ENCODE data around the gene MARK2.

GRCh38 chr11:63834535-63835157, 4.3 kb upstream of the MARK2 start:
- TF ChIP-seq REST (IDR thresholded peaks at IDR 0.05; ENCODE audit: insufficient read depth in 1 of 2, low read depth in 2 of 2, low read length in 2 of 2) (no peak), TAF1 (IDR thresholded peaks at IDR 0.05; ENCODE audit: borderline replicate concordance, insufficient read depth, low read length) (no peak), POLR2AphosphoS5 (IDR thresholded peaks at IDR 0.05; ENCODE audit: low read depth, low read length) (no peak)
